Osteocyte (in vitro differentiated cells): Measurements from ENCODE around the gene SPTSSA. TPM values are rescaled to one million over a fixed set of nuclear protein-coding genes. Genes with fewer than 3 reads are reported as not detected.
"Not testable (repeated sequence)": the region's sequence is repeated elsewhere in the genome, so short reads cannot be mapped to it uniquely, and the experiment has no call there.

Experiments
- DNase-seq: peaks from one replicate; pipeline ENCODE4 v3.0.0; 2021; ENCODE audit warnings: mixed read lengths; ENCODE audit not compliant: unreplicated experiment; ENCODE audit errors: extremely low spot score
- H3K27ac Mint-ChIP-seq: one replicate; pipeline ENCODE4 v1.8.0; 2021; ENCODE audit warnings: mild to moderate bottlenecking, mixed read lengths; ENCODE audit not compliant: unreplicated experiment
- H3K27me3 Mint-ChIP-seq: one replicate; pipeline ENCODE4 v1.8.0; 2021; ENCODE audit warnings: mixed read lengths; ENCODE audit not compliant: unreplicated experiment
- H3K36me3 Mint-ChIP-seq: one replicate; pipeline ENCODE4 v1.8.0; 2021; ENCODE audit warnings: mixed read lengths; ENCODE audit not compliant: unreplicated experiment
- H3K4me1 Mint-ChIP-seq: one replicate; pipeline ENCODE4 v1.8.0; 2021; ENCODE audit warnings: mixed read lengths; ENCODE audit not compliant: unreplicated experiment
- H3K4me3 Mint-ChIP-seq: one replicate; pipeline ENCODE4 v1.8.0; 2021; ENCODE audit warnings: mild to moderate bottlenecking, moderate library complexity, mixed read lengths; ENCODE audit not compliant: unreplicated experiment
- H3K9me3 Mint-ChIP-seq: one replicate; pipeline ENCODE4 v1.8.0; 2021; ENCODE audit warnings: mixed read lengths; ENCODE audit not compliant: unreplicated experiment
- long read RNA-seq: library from polyadenylated mRNA; unstranded; transcript quantifications from one replicate; pipeline ENCODE4 v2.0.0, GENCODE V29; 2021
- total RNA-seq: library from RNA; stranded (reverse); gene quantifications from 2 replicates; pipeline ENCODE4 v1.2.1, GENCODE V29; 2021
- TF ChIP-seq, protein P1 (sequence below): fragments of 200-600 bp; sonication (generic); IDR thresholded peaks from 2 replicates; pipeline ENCODE4 v1.5.0; 2021; ENCODE audit warnings: antibody characterized with exemption, mild to moderate bottlenecking, moderate library complexity

The SPTSSA gene, protein sequence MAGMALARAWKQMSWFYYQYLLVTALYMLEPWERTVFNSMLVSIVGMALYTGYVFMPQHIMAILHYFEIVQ
- 17.8 and 18.6 TPM in 2 replicates for total RNA-seq
- long read RNA-seq, transcript SPTSSA-201 (2 exons, 2,777 nt) = major isoform, 195 of 198 reads
- long read RNA-seq, partial matches to known transcripts = 0 of 198 reads
- long read RNA-seq, other reads (novel, unspliced or antisense) = 3 of 198 reads

DNA sequence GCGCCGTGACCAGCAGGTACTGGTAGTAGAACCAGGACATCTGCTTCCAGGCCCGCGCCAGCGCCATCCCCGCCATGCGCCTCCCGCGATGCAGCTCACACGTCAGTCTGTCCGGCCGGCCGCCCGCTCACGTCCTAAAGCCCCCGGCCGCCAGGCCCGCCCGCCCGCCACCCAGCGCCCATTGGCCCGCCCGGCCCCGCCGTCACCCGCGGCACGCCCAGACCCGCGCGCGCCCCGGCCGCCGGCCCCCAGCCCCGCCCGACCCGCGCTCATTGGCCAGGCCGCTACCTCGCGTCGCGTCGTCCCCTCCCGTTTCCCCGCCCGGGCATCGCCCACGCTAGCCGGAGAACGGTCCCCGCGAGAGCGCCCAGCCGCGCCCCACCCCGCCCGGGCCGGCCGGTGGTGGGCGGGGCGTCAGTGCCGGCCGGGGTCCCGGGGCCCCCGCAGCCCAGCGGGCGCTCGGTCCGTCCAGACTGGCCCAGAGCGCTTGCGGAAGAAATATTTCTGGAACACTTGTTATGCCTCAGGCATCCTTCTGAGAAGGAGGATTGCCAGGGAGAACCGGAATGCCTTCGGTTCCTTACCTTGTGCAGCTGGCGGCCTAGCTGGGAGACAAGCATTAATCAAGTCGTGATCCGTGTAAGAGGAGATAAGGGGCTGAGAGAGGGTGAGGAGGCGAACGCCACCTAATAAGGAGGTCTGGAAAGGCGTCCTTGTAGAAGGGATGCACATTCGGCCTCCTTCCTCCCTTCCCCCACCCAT lies at the start of gene SPTSSA:
Gene SPTSSA, minus strand, starts transcription at position 109 of the 762 bp plus-strand sequence. Its CDS starts 33 bp downstream, at position 76.
- no peaks in the 10 kb centered on the region for H3K9me3 Mint-ChIP-seq
- DNase-seq = peak; percentile 97
- H3K36me3 Mint-ChIP-seq = peaks cover 2% of the 10 kb centered on the region
- peaks cover 26% of the 10 kb centered on the region for H3K4me1 Mint-ChIP-seq
- peak within 1 kb of the TSS; percentile 92 for H3K4me3 Mint-ChIP-seq
- TF ChIP-seq, protein P1, sequence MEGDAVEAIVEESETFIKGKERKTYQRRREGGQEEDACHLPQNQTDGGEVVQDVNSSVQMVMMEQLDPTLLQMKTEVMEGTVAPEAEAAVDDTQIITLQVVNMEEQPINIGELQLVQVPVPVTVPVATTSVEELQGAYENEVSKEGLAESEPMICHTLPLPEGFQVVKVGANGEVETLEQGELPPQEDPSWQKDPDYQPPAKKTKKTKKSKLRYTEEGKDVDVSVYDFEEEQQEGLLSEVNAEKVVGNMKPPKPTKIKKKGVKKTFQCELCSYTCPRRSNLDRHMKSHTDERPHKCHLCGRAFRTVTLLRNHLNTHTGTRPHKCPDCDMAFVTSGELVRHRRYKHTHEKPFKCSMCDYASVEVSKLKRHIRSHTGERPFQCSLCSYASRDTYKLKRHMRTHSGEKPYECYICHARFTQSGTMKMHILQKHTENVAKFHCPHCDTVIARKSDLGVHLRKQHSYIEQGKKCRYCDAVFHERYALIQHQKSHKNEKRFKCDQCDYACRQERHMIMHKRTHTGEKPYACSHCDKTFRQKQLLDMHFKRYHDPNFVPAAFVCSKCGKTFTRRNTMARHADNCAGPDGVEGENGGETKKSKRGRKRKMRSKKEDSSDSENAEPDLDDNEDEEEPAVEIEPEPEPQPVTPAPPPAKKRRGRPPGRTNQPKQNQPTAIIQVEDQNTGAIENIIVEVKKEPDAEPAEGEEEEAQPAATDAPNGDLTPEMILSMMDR = no peak
- no peaks in the 10 kb centered on the region for H3K27me3 Mint-ChIP-seq
- H3K27ac Mint-ChIP-seq = peak within 1 kb of the TSS; percentile 87

DNA sequence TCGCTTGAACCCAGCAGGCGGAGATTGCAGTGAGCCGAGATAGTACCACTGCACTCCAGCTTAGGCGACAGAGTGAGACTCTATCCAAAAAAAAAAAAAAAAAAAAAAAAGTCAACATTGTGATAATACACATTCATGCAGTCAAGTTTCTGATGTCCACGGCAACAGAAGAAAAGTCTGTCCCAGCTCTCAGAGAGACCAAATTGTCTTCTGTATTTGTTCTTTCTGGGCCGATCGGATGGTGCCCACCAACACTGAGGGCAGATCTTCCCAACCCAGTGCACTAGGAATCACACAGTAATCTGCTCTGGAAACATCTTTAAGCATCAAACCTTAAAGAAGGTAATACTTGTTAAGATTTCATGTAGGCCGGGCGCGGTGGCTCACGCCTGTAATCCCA lies 45.8 kb upstream of the SPTSSA start:
- Mint-ChIP-seq H3K4me3 (no peak overlapping the region), H3K36me3 (no peaks in the 10 kb centered on the region), H3K4me1 (peaks cover 6% of the 10 kb centered on the region), H3K27me3 (no peaks in the 10 kb centered on the region), H3K9me3 (no peaks in the 10 kb centered on the region), H3K27ac (no peak overlapping the region)
- TF ChIP-seq, protein P1 = no peak
- DNase-seq = no peak

DNA sequence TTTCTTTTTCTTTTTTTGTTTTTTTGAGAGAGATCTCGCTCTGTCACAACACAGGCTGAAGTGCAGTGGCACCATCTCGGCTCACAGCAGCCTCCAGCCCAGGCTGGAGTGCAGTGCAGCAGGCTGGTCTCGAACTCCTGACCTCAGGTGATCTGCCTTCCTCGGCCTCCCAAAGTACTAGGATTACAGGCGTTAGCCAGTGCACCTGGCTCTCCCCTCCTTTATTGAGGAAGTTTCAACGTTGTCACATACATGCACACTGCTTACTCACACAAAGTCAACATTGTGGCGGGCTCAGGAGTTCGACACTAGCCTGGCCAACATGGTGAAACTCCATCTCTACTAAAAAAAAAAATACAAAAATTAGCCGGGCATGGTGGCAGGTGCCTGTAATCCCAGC lies 45.4 kb upstream of the SPTSSA start:
- DNase-seq = no peak

DNA sequence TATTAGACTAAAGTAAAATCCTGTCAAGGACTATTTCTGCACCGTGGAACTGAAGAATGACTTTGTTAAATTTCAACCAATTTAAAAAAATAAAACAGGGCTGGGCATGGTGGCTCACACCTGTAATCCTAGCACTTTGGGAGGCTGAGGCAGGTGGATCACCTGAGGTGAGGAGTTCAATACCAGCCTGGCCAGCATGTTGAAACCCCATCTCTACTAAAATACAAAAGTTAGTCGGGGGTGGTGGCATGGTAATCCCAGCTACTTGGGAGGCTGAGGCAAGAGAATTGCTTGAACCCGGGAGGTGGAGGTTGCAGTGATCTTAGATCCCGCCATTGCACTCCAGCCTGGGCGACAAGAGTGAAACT lies 43.1 kb upstream of the SPTSSA start:
- DNase-seq, H3K27me3 Mint-ChIP-seq, H3K4me3 Mint-ChIP-seq, H3K9me3 Mint-ChIP-seq, H3K36me3 Mint-ChIP-seq, H3K27ac Mint-ChIP-seq: not testable (repeated sequence)
- peaks cover 28% of the 10 kb centered on the region for H3K4me1 Mint-ChIP-seq

More for the DNA sequence above, 45.4 kb upstream of the SPTSSA start:
- TF ChIP-seq, protein P1 = no peak
- H3K27ac Mint-ChIP-seq = no peak overlapping the region
- no peak overlapping the region for H3K4me3 Mint-ChIP-seq
- peaks cover 11% of the 10 kb centered on the region for H3K4me1 Mint-ChIP-seq
- H3K9me3 Mint-ChIP-seq = no peaks in the 10 kb centered on the region
- H3K36me3 Mint-ChIP-seq = no peaks in the 10 kb centered on the region
- no peaks in the 10 kb centered on the region for H3K27me3 Mint-ChIP-seq

DNA sequence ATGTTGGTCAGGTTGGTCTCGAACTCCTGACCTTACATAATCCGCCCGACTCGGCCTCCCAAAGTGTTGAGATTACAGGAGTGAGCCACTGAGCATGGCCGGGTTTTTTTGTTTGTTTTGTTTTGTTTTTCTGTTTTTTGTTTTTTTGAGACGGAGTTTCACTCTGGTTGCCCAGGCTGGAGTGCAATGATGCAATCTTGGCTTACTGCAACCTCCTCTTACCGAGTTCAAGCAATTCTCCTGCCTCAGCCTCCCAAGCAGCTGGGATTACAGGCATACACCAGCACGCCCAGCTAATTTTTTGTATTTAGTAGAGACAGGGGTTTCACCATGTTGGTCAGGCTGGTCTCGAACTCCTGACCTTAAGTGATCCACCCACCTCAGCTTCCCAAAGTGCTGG lies 42.0 kb upstream of the SPTSSA start:
- H3K36me3 Mint-ChIP-seq, H3K4me3 Mint-ChIP-seq, H3K27ac Mint-ChIP-seq, H3K27me3 Mint-ChIP-seq, DNase-seq, H3K9me3 Mint-ChIP-seq: not testable (repeated sequence)
- H3K4me1 Mint-ChIP-seq = peaks cover 28% of the 10 kb centered on the region

DNA sequence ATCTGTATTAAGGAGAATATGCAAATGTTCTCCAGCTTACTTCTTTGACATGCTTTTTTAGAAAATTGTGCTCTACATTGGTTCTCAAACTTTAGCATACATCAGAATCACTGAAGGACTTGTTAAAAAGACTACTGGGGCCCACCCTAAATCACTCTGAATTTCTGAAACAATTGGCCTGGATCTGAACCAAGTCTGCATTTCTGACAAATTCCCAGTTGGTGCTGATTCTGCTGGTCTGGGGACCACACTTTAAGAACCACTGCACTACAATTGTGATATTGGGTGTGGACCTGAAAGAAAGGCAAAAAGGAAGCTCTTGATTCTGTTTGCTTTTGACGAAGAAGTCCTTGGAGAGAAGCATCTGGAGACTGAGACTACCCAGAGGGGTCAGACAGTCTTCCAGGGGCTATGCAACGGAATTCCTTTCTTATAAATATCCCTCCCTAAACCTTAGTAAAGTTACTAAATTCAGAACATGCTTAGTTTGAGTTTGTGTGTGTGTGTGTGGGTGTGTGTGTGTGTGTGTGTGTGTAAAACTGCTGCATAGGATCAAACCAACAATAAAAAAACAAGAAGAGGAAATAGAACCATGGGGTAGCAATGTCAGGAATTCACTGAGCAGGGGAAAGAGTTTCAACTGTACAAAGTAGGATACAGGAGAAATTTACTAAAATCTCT lies 40.6 kb upstream of the SPTSSA start:
- Mint-ChIP-seq H3K4me1 (peaks cover 30% of the 10 kb centered on the region), H3K4me3 (peak overlapping the region; percentile 3), H3K9me3 (no peaks in the 10 kb centered on the region), H3K36me3 (no peaks in the 10 kb centered on the region), H3K27ac (peak overlapping the region; percentile 86), H3K27me3 (no peaks in the 10 kb centered on the region)
- no peak for DNase-seq
- TF ChIP-seq, protein P1 = no peak
